ENCODE measurements around the gene CCDC97.

DNA sequence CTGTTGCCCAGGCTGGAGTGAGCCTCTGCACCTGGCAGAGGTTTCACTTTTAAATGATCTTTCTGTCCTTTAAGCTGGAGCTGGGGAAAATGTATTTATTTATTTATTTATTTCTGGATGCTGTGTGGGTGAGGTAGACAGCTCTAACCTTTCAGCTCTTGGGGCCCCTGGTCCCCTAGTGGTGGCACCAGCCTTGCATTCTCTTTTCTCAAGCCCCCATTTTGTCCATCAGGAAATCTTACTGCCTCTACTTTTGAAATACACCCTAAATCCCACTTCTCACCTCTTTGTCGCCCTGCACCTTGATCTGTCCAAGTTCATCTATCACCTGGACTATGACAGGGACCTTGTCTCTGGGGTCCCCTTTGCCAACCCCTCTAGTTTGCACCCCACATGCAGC is 56.1 kb downstream of the CCDC97 start:
- TF ChIP-seq CTCF (IDR thresholded peaks at IDR 0.05) (no peak), POLR2A (IDR thresholded peaks at IDR 0.05) (no peak)
